Endothelial cell of umbilical vein (primary cell): ENCODE results near the gene EYS. TPM values are rescaled to one million over a fixed set of nuclear protein-coding genes. Genes with fewer than 3 reads are reported as not detected.

ENCODE experiments used
- BruUV-seq: library from RNA; stranded (reverse); fragments of 400-500 nt; replicated peaks from 2 replicates; lab custom pipeline; 2021; lab: Mats Ljungman, UMichigan
- CTCF ChIA-PET: fragments of 300-600, 350-600 bp; sonication (Branson Sonifier 250); formaldehyde crosslinking; loops from one replicate; lab custom pipeline; 2021; ENCODE audit warnings: antibody characterized with exemption, inconsistent platforms; lab: Charles Lee
- POLR2A ChIA-PET: fragments of 300-600, 350-600 bp; sonication (Branson Sonifier 250); formaldehyde crosslinking; loops from one replicate; lab custom pipeline; 2021; ENCODE audit warnings: antibody characterized with exemption, inconsistent platforms; lab: Charles Lee
- DNase-seq: peaks from one replicate; pipeline ENCODE4 v3.0.0-alpha.2; 2011; ENCODE audit warnings: low read depth, low spot score
- FAIRE-seq: peaks from 2 replicates; lab custom pipeline; 2011; peaks lifted over from hg19 to GRCh38; lab: Jason Lieb, UNC
- H2AFZ ChIP-seq: 2 replicates; pipeline ENCODE4 v1.6.0; 2012; ENCODE audit warnings: low read depth, low read length, control low read depth, inconsistent platforms
- H3K27ac ChIP-seq: 2 replicates; pipeline ENCODE4 v1.5.1; 2011; ENCODE audit warnings: low read depth, mild to moderate bottlenecking, control low read depth, low read length, moderate library complexity; ENCODE audit not compliant: insufficient read depth
- H3K27me3 ChIP-seq, 2 experiments: 2 replicates each; pipeline versions ENCODE4 v1.6.0 to v1.6.1; 2011; ENCODE audit warnings: low read length in 2 of 2, mixed read lengths in 1 of 2; ENCODE audit not compliant: control insufficient read depth in 2 of 2, insufficient read depth in 2 of 2
- H3K36me3 ChIP-seq, 2 experiments: 2 replicates in 1 of 2; 3 replicates in 1 of 2; pipeline ENCODE4 v1.5.1; 2011; ENCODE audit warnings: low read length in 2 of 2, mild to moderate bottlenecking in 1 of 2, moderate library complexity in 1 of 2; ENCODE audit not compliant: control insufficient read depth in 2 of 2, insufficient read depth in 2 of 2; ENCODE audit errors: extremely low read depth in 1 of 2
- H3K4me1 ChIP-seq: 3 replicates; pipeline ENCODE4 v1.5.1; 2011; ENCODE audit warnings: mild to moderate bottlenecking, low read length; ENCODE audit not compliant: control insufficient read depth, insufficient read depth; ENCODE audit errors: extremely low read depth
- H3K4me2 ChIP-seq: 2 replicates; pipeline ENCODE4 v1.6.1; 2011; ENCODE audit warnings: low read length, control low read depth, mixed read lengths; ENCODE audit not compliant: insufficient read depth
- H3K4me3 ChIP-seq, 3 experiments: fragments of 200-600 bp in 1 of 3; sonication (generic), shearing (Covaris generic) in 1 of 3; replicated peaks in 1 of 3; 2 replicates each; pipeline ENCODE4 v1.5.1; 2011 to 2016; ENCODE audit warnings: control low read depth in 3 of 3, low read length in 3 of 3, mild to moderate bottlenecking in 2 of 3, inconsistent platforms in 1 of 3, low read depth in 1 of 3, moderate library complexity in 1 of 3; ENCODE audit not compliant: insufficient read depth in 1 of 3
- H3K79me2 ChIP-seq: 2 replicates; pipeline ENCODE4 v1.6.0; 2012; ENCODE audit warnings: low read length, inconsistent platforms; ENCODE audit not compliant: control insufficient read depth, insufficient read depth
- H3K9ac ChIP-seq: replicated peaks from 2 replicates; pipeline ENCODE3; 2011; ENCODE audit warnings: low read length, control low read depth; ENCODE audit not compliant: insufficient read depth; ENCODE audit errors: extremely low read depth
- H3K9me1 ChIP-seq: replicated peaks from 3 replicates; pipeline ENCODE4 v1.6.0; 2011; ENCODE audit warnings: mild to moderate bottlenecking, low read length; ENCODE audit not compliant: control insufficient read depth, insufficient read depth; ENCODE audit errors: extremely low read depth
- H3K9me3 ChIP-seq: replicated peaks from 2 replicates; pipeline ENCODE4 v1.5.1; 2012; ENCODE audit warnings: low read length, inconsistent platforms; ENCODE audit not compliant: control insufficient read depth, insufficient read depth
- H4K20me1 ChIP-seq: replicated peaks from 2 replicates; pipeline ENCODE3; 2011; ENCODE audit warnings: mild to moderate bottlenecking, low read length; ENCODE audit not compliant: control insufficient read depth, insufficient read depth; ENCODE audit errors: extremely low read depth
- EZH2 ChIP-seq: IDR thresholded peaks from 2 replicates; pipeline ENCODE4 v1.6.1; 2012; ENCODE audit warnings: borderline replicate concordance, low read depth, mild to moderate bottlenecking, moderate library complexity, low read length, inconsistent platforms; ENCODE audit not compliant: severe bottlenecking
- FOS ChIP-seq: IDR thresholded peaks from 2 replicates; pipeline ENCODE4 v1.6.1; 2011; ENCODE audit warnings: mild to moderate bottlenecking, low read length, moderate library complexity, borderline replicate concordance; ENCODE audit not compliant: insufficient read depth
- GATA2 ChIP-seq: IDR thresholded peaks from 2 replicates; pipeline ENCODE4 v1.7.0; 2011; ENCODE audit warnings: low read depth, mild to moderate bottlenecking, moderate library complexity, mixed read lengths, low read length; ENCODE audit not compliant: insufficient read length, insufficient read depth
- MYC ChIP-seq: IDR thresholded peaks from one replicate; pipeline ENCODE4 v1.6.1; 2011; ENCODE audit warnings: mild to moderate bottlenecking, low read depth, low read length
- POLR2A ChIP-seq: IDR thresholded peaks from 2 replicates; pipeline ENCODE4 v1.6.1; 2012; ENCODE audit warnings: low read depth, mild to moderate bottlenecking, control low read depth, low read length
- POLR2AphosphoS5 ChIP-seq: IDR thresholded peaks from 2 replicates; pipeline ENCODE4 v1.6.1; 2012; ENCODE audit warnings: low read depth, mild to moderate bottlenecking, control low read depth, low read length, moderate library complexity; ENCODE audit not compliant: insufficient read depth
- dilution Hi-C: fragments of 300-500 bp; cut with MboI; formaldehyde crosslinking; loops from one replicate; pipeline ENCODE4 v1.15.0; 2019; ENCODE audit warnings: low sequenced_read_pairs; ENCODE audit not compliant: extremely low pct_ligation_motif_present
- intact Hi-C: fragments of 100-400 bp; cut with micrococcal nuclease; formaldehyde crosslinking; loops from one replicate; pipeline ENCODE4 v1.10.0; 2022
- polyA plus RNA-seq, 4 experiments: library from polyadenylated mRNA; depleted of rRNA in 3 of 4; stranded (reverse) in 3 of 4; unstranded in 1 of 4; fragments of >200 nt; gene quantifications; 2 replicates each; pipeline versions ENCODE4 v1.2.1 to v1.2.3, GENCODE V29; 2011 to 2012; ENCODE audit warnings: missing spikeins in 1 of 4
- total RNA-seq: library from RNA; stranded (reverse); gene quantifications from 2 replicates; pipeline ENCODE4 v1.2.3, GENCODE V29; 2021
- TF ChIP-seq, protein P1 (sequence below): IDR thresholded peaks from 2 replicates; pipeline ENCODE4 v1.6.1; 2011; ENCODE audit not compliant: insufficient read depth, insufficient read length
- TF ChIP-seq, protein P2 (sequence below), 2 donors: IDR thresholded peaks; 1 replicate in 1 of 2; 2 replicates in 1 of 2; pipeline ENCODE4 v1.5.1; 2011; ENCODE audit warnings: low read length in 2 of 2, mild to moderate bottlenecking in 2 of 2, moderate library complexity in 2 of 2, control low read depth in 1 of 2, inconsistent platforms in 1 of 2, low read depth in 1 of 2; ENCODE audit not compliant: insufficient read depth in 1 of 2; ENCODE audit errors: extremely low read depth in 1 of 2

EYS gene
- total and polyA plus RNA-seq, 2 donors (not counting 3 experiments of a cell fraction or from before 2014, with no cell fraction given), result 0.01 to 0.27 TPM

DNA sequence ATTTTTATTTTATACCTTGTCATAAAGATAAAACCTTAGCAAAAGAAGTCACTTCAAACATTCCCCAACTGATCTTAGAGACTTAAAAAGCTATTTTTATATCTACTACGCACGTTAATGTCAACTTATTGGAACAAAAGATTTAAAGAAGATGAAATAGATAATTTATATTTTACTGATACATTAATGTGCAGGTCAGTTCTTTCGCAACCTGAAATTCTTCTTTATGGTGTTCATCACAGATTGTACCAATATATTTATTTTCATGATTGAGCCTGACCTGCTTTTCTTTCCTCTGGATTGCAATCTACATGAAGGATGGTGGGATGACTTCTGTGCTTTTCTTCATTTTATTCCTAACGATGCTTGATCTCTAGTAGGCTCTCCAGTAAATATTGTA is 1475.1 kb downstream of the EYS start:
- ChIA-PET CTCF (no interaction called here), POLR2A (no interaction called here)

More for the DNA sequence above, 1475.1 kb downstream of the EYS start:
- Histone ChIP-seq H3K27me3 (no peaks in the 10 kb centered on the region), H3K4me3 (no peak overlapping the region), H3K79me2 (no peaks in the 10 kb centered on the region), H4K20me1 (no peaks in the 10 kb centered on the region), H3K36me3 (no peaks in the 10 kb centered on the region), H3K27ac (no peak overlapping the region), H3K4me2 (no peak overlapping the region), H3K9me3 (no peaks in the 10 kb centered on the region), H3K9ac (no peak overlapping the region), H3K9me1 (no peaks in the 10 kb centered on the region), H3K4me1 (no peaks in the 10 kb centered on the region), H2AFZ (no peak overlapping the region)
- TF ChIP-seq POLR2A, result no peak
- TF ChIP-seq, protein P1, sequence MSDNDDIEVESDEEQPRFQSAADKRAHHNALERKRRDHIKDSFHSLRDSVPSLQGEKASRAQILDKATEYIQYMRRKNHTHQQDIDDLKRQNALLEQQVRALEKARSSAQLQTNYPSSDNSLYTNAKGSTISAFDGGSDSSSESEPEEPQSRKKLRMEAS, result no peak
- TF ChIP-seq, protein P2, sequence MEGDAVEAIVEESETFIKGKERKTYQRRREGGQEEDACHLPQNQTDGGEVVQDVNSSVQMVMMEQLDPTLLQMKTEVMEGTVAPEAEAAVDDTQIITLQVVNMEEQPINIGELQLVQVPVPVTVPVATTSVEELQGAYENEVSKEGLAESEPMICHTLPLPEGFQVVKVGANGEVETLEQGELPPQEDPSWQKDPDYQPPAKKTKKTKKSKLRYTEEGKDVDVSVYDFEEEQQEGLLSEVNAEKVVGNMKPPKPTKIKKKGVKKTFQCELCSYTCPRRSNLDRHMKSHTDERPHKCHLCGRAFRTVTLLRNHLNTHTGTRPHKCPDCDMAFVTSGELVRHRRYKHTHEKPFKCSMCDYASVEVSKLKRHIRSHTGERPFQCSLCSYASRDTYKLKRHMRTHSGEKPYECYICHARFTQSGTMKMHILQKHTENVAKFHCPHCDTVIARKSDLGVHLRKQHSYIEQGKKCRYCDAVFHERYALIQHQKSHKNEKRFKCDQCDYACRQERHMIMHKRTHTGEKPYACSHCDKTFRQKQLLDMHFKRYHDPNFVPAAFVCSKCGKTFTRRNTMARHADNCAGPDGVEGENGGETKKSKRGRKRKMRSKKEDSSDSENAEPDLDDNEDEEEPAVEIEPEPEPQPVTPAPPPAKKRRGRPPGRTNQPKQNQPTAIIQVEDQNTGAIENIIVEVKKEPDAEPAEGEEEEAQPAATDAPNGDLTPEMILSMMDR (IDR thresholded peaks at IDR 0.05; ENCODE audit: extremely low read depth in 1 of 2, insufficient read depth in 1 of 2, low read depth in 1 of 2, low read length in 2 of 2), result no peak
- TF ChIP-seq GATA2, result no peak
- no peak for TF ChIP-seq FOS
- no peak for TF ChIP-seq POLR2AphosphoS5
- no peak for TF ChIP-seq EZH2
- TF ChIP-seq MYC, result no peak
- dilution Hi-C loops (no loop called here), intact Hi-C loops (no loop called here)
- BruUV-seq, result no TSS peak
- FAIRE-seq (no peak), DNase-seq (no peak)
